HEK293 (cell line): ENCODE data around the gene RABAC1.
A peak's percentile ranks its signal among the peaks of the same experiment; 100 is the strongest.

ENCODE experiments used
- CTCF ChIA-PET: fragments of 350-600 bp; formaldehyde crosslinking; extraction: SDS; loops from one replicate; lab custom pipeline; 2021; ENCODE audit warnings: antibody characterized with exemption; lab: Yijun Ruan, JAX
- POLR2A ChIA-PET: fragments of 300-600 bp; formaldehyde crosslinking; extraction: SDS; loops from one replicate; lab custom pipeline; 2020; ENCODE audit warnings: antibody characterized with exemption, inconsistent platforms; lab: Yijun Ruan, JAX
- H3K27ac ChIP-seq: fragments of 200-500 bp; sonication (Bioruptor generic); 2 replicates; pipeline ENCODE4 v1.5.1; 2014; ENCODE audit warnings: low read depth, low read length, control low read depth, inconsistent platforms; ENCODE audit errors: extremely low read depth
- H3K36me3 ChIP-seq, 2 experiments: fragments of 200-500 bp in 1 of 2; sonication (Bioruptor generic) in 1 of 2; 1 replicate in 1 of 2; 2 replicates in 1 of 2; pipeline ENCODE4 v1.5.1; 2014 to 2017; ENCODE audit warnings: inconsistent platforms in 2 of 2, low read length in 2 of 2; ENCODE audit not compliant: control insufficient read depth in 2 of 2, insufficient read depth in 1 of 2
- H3K4me1 ChIP-seq: fragments of 200-500 bp; sonication (Bioruptor generic); 2 replicates; pipeline ENCODE4 v1.5.1; 2014; ENCODE audit warnings: mild to moderate bottlenecking, low read length, inconsistent platforms; ENCODE audit not compliant: control insufficient read depth, insufficient read depth
- H3K4me3 ChIP-seq: 2 replicates; pipeline ENCODE4 v1.5.1; 2011; ENCODE audit warnings: low read depth, mild to moderate bottlenecking, control low read depth, low read length, moderate library complexity
- H3K9me3 ChIP-seq: fragments of 200-500 bp; sonication (Bioruptor generic); 2 replicates; pipeline ENCODE4 v1.5.1; 2014; ENCODE audit warnings: low read depth, low read length, inconsistent platforms; ENCODE audit not compliant: control insufficient read depth, insufficient read depth
- HOXD13 ChIP-seq: sonication (generic); formaldehyde crosslinking; IDR thresholded peaks from 2 replicates; pipeline ENCODE4 v1.8.0; 2022; ENCODE audit warnings: missing genetic modification reagents, borderline replicate concordance
- PRDM1 ChIP-seq: fragments of 450-650 bp; formaldehyde crosslinking; IDR thresholded peaks from 2 replicates; pipeline ENCODE4; 2016; ENCODE audit warnings: missing biosample characterization, missing genetic modification characterization
- SCRT1 ChIP-seq: fragments of 450-650 bp; formaldehyde crosslinking; IDR thresholded peaks from 2 replicates; pipeline ENCODE4 v1.5.1; 2016; ENCODE audit warnings: missing biosample characterization, missing genetic modification characterization, borderline replicate concordance
- SCRT2 ChIP-seq: fragments of 450-650 bp; formaldehyde crosslinking; IDR thresholded peaks from 2 replicates; pipeline ENCODE4 v1.5.1; 2016; ENCODE audit warnings: missing biosample characterization, missing genetic modification characterization
- YY1 ChIP-seq: fragments of 450-650 bp; formaldehyde crosslinking; IDR thresholded peaks from 2 replicates; pipeline ENCODE4 v1.5.1; 2018; ENCODE audit warnings: missing biosample characterization, missing genetic modification characterization
- ZBTB8A ChIP-seq: fragments of 450-650 bp; formaldehyde crosslinking; IDR thresholded peaks from 2 replicates; pipeline ENCODE4 v1.5.1; 2016; ENCODE audit warnings: missing biosample characterization, missing genetic modification characterization
- ZIC2 ChIP-seq: fragments of 450-650 bp; formaldehyde crosslinking; IDR thresholded peaks from 2 replicates; pipeline ENCODE4 v1.5.1; 2016; ENCODE audit warnings: missing biosample characterization, missing genetic modification characterization
- ZNF10 ChIP-seq: fragments of 450-650 bp; formaldehyde crosslinking; IDR thresholded peaks from 2 replicates; pipeline ENCODE4 v1.5.1; 2017; ENCODE audit warnings: missing biosample characterization, missing genetic modification characterization
- ZNF23 ChIP-seq: fragments of 450-650 bp; formaldehyde crosslinking; IDR thresholded peaks from 2 replicates; pipeline ENCODE4 v1.5.1; 2016; ENCODE audit warnings: missing biosample characterization, missing genetic modification characterization, borderline replicate concordance
- ZNF248 ChIP-seq: fragments of 450-650 bp; formaldehyde crosslinking; IDR thresholded peaks from 2 replicates; pipeline ENCODE4 v1.5.1; 2017; ENCODE audit warnings: missing biosample characterization, missing genetic modification characterization
- ZNF324 ChIP-seq: fragments of 450-650 bp; formaldehyde crosslinking; IDR thresholded peaks from 2 replicates; pipeline ENCODE4 v1.5.1; 2016; ENCODE audit warnings: missing biosample characterization, missing genetic modification characterization
- ZNF366 ChIP-seq: fragments of 450-650 bp; formaldehyde crosslinking; conservative IDR thresholded peaks from 2 replicates; pipeline ENCODE4 v1.5.1; 2016; ENCODE audit warnings: missing biosample characterization, missing genetic modification characterization
- ZNF530 ChIP-seq: fragments of 450-650 bp; formaldehyde crosslinking; IDR thresholded peaks from 2 replicates; pipeline ENCODE4 v1.5.1; 2016; ENCODE audit warnings: low read depth, missing biosample characterization, missing genetic modification characterization
- ZNF571 ChIP-seq: fragments of 450-650 bp; formaldehyde crosslinking; IDR thresholded peaks from 2 replicates; pipeline ENCODE4 v1.5.0; 2017; ENCODE audit warnings: missing biosample characterization, missing genetic modification characterization
- ZNF596 ChIP-seq: fragments of 450-650 bp; IDR thresholded peaks from 2 replicates; pipeline ENCODE4 v1.5.0; 2018; ENCODE audit warnings: missing biosample characterization, mild to moderate bottlenecking, missing genetic modification characterization, moderate library complexity
- ZNF664 ChIP-seq: fragments of 450-650 bp; formaldehyde crosslinking; IDR thresholded peaks from 2 replicates; pipeline ENCODE4 v1.5.1; 2016; ENCODE audit warnings: missing biosample characterization, missing genetic modification characterization
- TF ChIP-seq, protein P1 (sequence below): fragments of 450-650 bp; formaldehyde crosslinking; IDR thresholded peaks from 2 replicates; pipeline ENCODE4 v1.5.1; 2016; ENCODE audit warnings: missing biosample characterization, missing genetic modification characterization
- TF ChIP-seq, protein P2 (sequence below): fragments of 450-650 bp; formaldehyde crosslinking; conservative IDR thresholded peaks from 2 replicates; pipeline ENCODE4 v1.5.1; 2016; ENCODE audit warnings: low read depth, missing biosample characterization, missing genetic modification characterization
- TF ChIP-seq, protein P3 (sequence below): fragments of 450-650 bp; formaldehyde crosslinking; IDR thresholded peaks from 2 replicates; pipeline ENCODE4 v1.5.1; 2016; ENCODE audit warnings: missing biosample characterization, missing genetic modification characterization
- TF ChIP-seq, protein P4 (sequence below): fragments of 450-650 bp; formaldehyde crosslinking; IDR thresholded peaks from 2 replicates; pipeline ENCODE4 v1.5.1; 2016; ENCODE audit warnings: missing biosample characterization, missing genetic modification characterization, borderline replicate concordance
- TF ChIP-seq, protein P5 (sequence below): fragments of 450-650 bp; formaldehyde crosslinking; IDR thresholded peaks from 2 replicates; pipeline ENCODE4 v1.5.1; 2017; ENCODE audit warnings: missing biosample characterization, missing genetic modification characterization
- TF ChIP-seq, protein P6 (sequence below): fragments of 450-650 bp; formaldehyde crosslinking; IDR thresholded peaks from 2 replicates; pipeline ENCODE4 v1.5.1; 2016; ENCODE audit warnings: missing biosample characterization, missing genetic modification characterization

The RABAC1 gene

DNA sequence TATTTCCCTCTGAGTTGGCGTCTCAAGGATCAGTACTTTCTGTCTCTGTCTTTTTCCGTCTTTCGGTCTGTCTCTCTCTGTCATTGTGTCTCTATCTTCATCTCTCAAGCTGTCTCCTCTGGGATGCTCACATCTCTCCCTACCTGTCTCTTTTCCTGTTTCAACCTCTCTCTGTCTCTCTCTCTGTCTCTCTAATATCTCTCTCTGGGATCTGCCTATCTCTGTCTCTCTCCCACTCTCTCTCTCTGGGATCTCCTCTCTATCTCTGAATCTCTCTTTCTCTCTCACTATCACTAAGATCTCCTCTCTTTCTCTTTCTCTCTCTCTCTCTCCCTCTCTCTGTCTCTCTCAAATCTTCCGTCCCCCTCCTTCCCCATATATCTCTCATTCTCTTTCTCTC, 30.9 kb upstream of the RABAC1 start:
- Histone ChIP-seq H3K4me1 (peaks cover 6% of the 10 kb centered on the region; the same call in 1 of the 2 replicates), H3K9me3 (no peaks in the 10 kb centered on the region), H3K36me3 (no peaks in the 10 kb centered on the region), H3K27ac (no peak overlapping the region), H3K4me3 (no peak overlapping the region)
- CTCF ChIA-PET, result no interaction called here
- POLR2A ChIA-PET, result no interaction called here
- TF ChIP-seq ZNF664 (tag by site-specific recombination), result no peak
- TF ChIP-seq ZIC2, result no peak
- TF ChIP-seq ZNF366 (tag by site-specific recombination), result 0 out of 2 replicates have a peak, but pooled peaks have one; percentile 28
- TF ChIP-seq, protein P1, sequence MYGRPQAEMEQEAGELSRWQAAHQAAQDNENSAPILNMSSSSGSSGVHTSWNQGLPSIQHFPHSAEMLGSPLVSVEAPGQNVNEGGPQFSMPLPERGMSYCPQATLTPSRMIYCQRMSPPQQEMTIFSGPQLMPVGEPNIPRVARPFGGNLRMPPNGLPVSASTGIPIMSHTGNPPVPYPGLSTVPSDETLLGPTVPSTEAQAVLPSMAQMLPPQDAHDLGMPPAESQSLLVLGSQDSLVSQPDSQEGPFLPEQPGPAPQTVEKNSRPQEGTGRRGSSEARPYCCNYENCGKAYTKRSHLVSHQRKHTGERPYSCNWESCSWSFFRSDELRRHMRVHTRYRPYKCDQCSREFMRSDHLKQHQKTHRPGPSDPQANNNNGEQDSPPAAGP, result no peak
- TF ChIP-seq ZNF248, result no peak
- TF ChIP-seq YY1, result no peak
- TF ChIP-seq, protein P2, sequence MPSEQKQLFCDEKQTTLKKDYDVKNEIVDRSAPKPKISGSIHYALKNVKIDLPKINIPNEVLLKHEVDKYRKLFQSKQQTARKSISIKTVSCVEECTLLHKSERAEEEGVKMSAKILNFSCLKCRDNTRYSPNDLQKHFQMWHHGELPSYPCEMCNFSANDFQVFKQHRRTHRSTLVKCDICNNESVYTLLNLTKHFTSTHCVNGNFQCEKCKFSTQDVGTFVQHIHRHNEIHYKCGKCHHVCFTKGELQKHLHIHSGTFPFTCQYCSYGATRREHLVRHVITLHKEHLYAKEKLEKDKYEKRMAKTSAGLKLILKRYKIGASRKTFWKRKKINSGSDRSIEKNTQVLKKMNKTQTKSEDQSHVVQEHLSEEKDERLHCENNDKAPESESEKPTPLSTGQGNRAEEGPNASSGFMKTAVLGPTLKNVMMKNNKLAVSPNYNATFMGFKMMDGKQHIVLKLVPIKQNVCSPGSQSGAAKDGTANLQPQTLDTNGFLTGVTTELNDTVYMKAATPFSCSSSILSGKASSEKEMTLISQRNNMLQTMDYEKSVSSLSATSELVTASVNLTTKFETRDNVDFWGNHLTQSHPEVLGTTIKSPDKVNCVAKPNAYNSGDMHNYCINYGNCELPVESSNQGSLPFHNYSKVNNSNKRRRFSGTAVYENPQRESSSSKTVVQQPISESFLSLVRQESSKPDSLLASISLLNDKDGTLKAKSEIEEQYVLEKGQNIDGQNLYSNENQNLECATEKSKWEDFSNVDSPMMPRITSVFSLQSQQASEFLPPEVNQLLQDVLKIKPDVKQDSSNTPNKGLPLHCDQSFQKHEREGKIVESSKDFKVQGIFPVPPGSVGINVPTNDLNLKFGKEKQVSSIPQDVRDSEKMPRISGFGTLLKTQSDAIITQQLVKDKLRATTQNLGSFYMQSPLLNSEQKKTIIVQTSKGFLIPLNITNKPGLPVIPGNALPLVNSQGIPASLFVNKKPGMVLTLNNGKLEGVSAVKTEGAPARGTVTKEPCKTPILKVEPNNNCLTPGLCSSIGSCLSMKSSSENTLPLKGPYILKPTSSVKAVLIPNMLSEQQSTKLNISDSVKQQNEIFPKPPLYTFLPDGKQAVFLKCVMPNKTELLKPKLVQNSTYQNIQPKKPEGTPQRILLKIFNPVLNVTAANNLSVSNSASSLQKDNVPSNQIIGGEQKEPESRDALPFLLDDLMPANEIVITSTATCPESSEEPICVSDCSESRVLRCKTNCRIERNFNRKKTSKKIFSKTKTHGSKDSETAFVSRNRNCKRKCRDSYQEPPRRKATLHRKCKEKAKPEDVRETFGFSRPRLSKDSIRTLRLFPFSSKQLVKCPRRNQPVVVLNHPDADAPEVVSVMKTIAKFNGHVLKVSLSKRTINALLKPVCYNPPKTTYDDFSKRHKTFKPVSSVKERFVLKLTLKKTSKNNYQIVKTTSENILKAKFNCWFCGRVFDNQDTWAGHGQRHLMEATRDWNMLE (tag by site-specific recombination), result no peak
- TF ChIP-seq PRDM1 (tag by site-specific recombination), result peak; percentile 73
- no peak for TF ChIP-seq ZNF530 (tag by site-specific recombination)
- TF ChIP-seq SCRT1, result no peak
- TF ChIP-seq, protein P3, sequence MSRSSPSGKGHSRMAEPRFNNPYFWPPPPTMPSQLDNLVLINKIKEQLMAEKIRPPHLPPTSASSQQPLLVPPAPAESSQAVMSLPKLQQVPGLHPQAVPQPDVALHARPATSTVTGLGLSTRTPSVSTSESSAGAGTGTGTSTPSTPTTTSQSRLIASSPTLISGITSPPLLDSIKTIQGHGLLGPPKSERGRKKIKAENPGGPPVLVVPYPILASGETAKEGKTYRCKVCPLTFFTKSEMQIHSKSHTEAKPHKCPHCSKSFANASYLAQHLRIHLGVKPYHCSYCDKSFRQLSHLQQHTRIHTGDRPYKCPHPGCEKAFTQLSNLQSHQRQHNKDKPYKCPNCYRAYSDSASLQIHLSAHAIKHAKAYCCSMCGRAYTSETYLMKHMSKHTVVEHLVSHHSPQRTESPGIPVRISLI (tag by site-specific recombination), result no peak
- no peak for TF ChIP-seq ZNF10 (tag by site-specific recombination)
- TF ChIP-seq, protein P4, sequence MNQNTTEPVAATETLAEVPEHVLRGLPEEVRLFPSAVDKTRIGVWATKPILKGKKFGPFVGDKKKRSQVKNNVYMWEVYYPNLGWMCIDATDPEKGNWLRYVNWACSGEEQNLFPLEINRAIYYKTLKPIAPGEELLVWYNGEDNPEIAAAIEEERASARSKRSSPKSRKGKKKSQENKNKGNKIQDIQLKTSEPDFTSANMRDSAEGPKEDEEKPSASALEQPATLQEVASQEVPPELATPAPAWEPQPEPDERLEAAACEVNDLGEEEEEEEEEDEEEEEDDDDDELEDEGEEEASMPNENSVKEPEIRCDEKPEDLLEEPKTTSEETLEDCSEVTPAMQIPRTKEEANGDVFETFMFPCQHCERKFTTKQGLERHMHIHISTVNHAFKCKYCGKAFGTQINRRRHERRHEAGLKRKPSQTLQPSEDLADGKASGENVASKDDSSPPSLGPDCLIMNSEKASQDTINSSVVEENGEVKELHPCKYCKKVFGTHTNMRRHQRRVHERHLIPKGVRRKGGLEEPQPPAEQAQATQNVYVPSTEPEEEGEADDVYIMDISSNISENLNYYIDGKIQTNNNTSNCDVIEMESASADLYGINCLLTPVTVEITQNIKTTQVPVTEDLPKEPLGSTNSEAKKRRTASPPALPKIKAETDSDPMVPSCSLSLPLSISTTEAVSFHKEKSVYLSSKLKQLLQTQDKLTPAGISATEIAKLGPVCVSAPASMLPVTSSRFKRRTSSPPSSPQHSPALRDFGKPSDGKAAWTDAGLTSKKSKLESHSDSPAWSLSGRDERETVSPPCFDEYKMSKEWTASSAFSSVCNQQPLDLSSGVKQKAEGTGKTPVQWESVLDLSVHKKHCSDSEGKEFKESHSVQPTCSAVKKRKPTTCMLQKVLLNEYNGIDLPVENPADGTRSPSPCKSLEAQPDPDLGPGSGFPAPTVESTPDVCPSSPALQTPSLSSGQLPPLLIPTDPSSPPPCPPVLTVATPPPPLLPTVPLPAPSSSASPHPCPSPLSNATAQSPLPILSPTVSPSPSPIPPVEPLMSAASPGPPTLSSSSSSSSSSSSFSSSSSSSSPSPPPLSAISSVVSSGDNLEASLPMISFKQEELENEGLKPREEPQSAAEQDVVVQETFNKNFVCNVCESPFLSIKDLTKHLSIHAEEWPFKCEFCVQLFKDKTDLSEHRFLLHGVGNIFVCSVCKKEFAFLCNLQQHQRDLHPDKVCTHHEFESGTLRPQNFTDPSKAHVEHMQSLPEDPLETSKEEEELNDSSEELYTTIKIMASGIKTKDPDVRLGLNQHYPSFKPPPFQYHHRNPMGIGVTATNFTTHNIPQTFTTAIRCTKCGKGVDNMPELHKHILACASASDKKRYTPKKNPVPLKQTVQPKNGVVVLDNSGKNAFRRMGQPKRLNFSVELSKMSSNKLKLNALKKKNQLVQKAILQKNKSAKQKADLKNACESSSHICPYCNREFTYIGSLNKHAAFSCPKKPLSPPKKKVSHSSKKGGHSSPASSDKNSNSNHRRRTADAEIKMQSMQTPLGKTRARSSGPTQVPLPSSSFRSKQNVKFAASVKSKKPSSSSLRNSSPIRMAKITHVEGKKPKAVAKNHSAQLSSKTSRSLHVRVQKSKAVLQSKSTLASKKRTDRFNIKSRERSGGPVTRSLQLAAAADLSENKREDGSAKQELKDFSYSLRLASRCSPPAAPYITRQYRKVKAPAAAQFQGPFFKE (tag by site-specific recombination), result no peak
- no peak for TF ChIP-seq SCRT2 (tag by site-specific recombination)
- TF ChIP-seq ZNF23 (tag by site-specific recombination), result no peak
- TF ChIP-seq ZNF324, result no peak
- peak; percentile 99 for TF ChIP-seq ZNF596 (tag by site-specific recombination)
- TF ChIP-seq, protein P5, sequence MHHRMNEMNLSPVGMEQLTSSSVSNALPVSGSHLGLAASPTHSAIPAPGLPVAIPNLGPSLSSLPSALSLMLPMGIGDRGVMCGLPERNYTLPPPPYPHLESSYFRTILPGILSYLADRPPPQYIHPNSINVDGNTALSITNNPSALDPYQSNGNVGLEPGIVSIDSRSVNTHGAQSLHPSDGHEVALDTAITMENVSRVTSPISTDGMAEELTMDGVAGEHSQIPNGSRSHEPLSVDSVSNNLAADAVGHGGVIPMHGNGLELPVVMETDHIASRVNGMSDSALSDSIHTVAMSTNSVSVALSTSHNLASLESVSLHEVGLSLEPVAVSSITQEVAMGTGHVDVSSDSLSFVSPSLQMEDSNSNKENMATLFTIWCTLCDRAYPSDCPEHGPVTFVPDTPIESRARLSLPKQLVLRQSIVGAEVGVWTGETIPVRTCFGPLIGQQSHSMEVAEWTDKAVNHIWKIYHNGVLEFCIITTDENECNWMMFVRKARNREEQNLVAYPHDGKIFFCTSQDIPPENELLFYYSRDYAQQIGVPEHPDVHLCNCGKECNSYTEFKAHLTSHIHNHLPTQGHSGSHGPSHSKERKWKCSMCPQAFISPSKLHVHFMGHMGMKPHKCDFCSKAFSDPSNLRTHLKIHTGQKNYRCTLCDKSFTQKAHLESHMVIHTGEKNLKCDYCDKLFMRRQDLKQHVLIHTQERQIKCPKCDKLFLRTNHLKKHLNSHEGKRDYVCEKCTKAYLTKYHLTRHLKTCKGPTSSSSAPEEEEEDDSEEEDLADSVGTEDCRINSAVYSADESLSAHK (tag by site-specific recombination), result no peak
- TF ChIP-seq, protein P6, sequence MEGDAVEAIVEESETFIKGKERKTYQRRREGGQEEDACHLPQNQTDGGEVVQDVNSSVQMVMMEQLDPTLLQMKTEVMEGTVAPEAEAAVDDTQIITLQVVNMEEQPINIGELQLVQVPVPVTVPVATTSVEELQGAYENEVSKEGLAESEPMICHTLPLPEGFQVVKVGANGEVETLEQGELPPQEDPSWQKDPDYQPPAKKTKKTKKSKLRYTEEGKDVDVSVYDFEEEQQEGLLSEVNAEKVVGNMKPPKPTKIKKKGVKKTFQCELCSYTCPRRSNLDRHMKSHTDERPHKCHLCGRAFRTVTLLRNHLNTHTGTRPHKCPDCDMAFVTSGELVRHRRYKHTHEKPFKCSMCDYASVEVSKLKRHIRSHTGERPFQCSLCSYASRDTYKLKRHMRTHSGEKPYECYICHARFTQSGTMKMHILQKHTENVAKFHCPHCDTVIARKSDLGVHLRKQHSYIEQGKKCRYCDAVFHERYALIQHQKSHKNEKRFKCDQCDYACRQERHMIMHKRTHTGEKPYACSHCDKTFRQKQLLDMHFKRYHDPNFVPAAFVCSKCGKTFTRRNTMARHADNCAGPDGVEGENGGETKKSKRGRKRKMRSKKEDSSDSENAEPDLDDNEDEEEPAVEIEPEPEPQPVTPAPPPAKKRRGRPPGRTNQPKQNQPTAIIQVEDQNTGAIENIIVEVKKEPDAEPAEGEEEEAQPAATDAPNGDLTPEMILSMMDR (tag by site-specific recombination), result no peak
- no peak for TF ChIP-seq ZNF571 (tag by site-specific recombination)
- TF ChIP-seq HOXD13 (CRISPR knock-in tag), result no peak
- no peak for TF ChIP-seq ZBTB8A (tag by site-specific recombination)
